Measurements from ENCODE around the gene ST6GALNAC1. TPM values are rescaled to one million over a fixed set of nuclear protein-coding genes. Genes with fewer than 3 reads are reported as not detected.

Gene ST6GALNAC1
- total and polyA plus RNA-seq, 8 donors: 28.0 to 257 (median 62.4) TPM

DNA sequence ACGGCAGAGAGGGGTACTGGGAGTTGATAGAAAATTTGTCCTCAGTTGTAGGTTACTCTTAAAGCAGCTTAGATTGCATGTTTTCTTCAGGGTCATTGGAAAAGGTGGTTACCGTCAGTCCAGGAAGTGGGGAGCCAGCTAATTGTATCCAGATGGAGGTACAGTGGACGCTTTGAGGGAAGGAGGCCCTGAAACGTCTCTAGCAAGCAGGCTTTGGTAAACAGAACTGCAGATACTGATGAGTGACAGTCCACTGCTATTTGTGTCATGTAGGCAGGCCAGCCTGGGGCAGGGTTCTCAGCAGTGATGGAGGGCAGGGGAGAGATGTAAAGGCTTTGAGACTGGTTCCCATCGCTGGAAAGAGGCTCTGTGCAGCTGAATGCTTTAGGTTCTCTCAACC, 30.2 kb upstream of the ST6GALNAC1 start:
- DNase-seq: no peak
- intact Hi-C loops (cut with DNase I; ENCODE audit: low total_unique reads): no loop called here
- Histone ChIP-seq H3K9me3 (no peaks in the 10 kb centered on the region), H3K27ac (peak overlapping the region in 2 of 5 donors; percentile 92 to 93), H3K4me1 (peaks cover 14 to 47% (median 35%) of the 10 kb centered on the region in 4 donors), H3K27me3 (no peaks in the 10 kb centered on the region), H3K36me3 (peaks cover 0 to 31% (median 13%) of the 10 kb centered on the region in 4 donors), H3K4me3 (no peak overlapping the region)
- WGBS, 5 donors: 71 to 80% (median 76%) methylated on average over 5 of the region's 5 CpGs
- TF ChIP-seq CTCF (IDR thresholded peaks at IDR 0.05) (no peak), EP300 (IDR thresholded peaks at IDR 0.05) (no peak), POLR2AphosphoS5 (IDR thresholded peaks at IDR 0.05) (no peak), POLR2A (IDR thresholded peaks at IDR 0.05) (no peak)

DNA sequence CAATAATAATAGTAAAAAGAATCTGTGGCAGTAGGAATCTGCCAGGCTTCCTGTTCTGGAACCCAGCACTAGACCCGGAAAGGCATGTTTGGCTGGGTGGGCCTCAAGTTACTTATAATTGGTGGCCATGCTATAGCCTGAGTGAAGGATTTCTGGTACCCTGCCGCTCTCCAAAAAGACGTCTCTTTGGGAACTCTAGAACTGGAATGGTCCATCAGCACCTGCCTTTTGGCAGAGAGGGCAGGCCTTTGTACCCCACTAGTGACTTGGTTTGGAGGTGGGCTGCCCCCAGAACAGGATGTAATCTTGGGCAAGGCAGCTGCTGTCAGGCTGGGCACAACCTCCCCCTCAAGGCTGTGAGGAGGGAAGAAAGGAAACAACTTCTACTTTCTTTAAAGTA, 29.3 kb upstream of the ST6GALNAC1 start:
- intact Hi-C loops (cut with DNase I; ENCODE audit: low total_unique reads): no loop called here
- H3K36me3 ChIP-seq: peaks cover 0 to 22% (median 9%) of the 10 kb centered on the region in 4 donors
- H3K9me3 ChIP-seq: no peaks in the 10 kb centered on the region
- no peaks in the 10 kb centered on the region for H3K27me3 ChIP-seq
- DNase-seq: no peak
- H3K27ac ChIP-seq: peak overlapping the region; percentile 57 to 93 (median 92)
- peak overlapping the region in 1 of 4 donors; percentile 63 for H3K4me3 ChIP-seq
- no peak for TF ChIP-seq EP300 (IDR thresholded peaks at IDR 0.05)
- no peak for TF ChIP-seq POLR2AphosphoS5 (IDR thresholded peaks at IDR 0.05)
- no peak for TF ChIP-seq CTCF (IDR thresholded peaks at IDR 0.05)
- no peak for TF ChIP-seq POLR2A (IDR thresholded peaks at IDR 0.05)
- WGBS, 5 donors: 79 to 92% (median 82%) methylated on average over 3 of the region's 3 CpGs
- peaks cover 14 to 46% (median 31%) of the 10 kb centered on the region in 4 donors for H3K4me1 ChIP-seq

DNA sequence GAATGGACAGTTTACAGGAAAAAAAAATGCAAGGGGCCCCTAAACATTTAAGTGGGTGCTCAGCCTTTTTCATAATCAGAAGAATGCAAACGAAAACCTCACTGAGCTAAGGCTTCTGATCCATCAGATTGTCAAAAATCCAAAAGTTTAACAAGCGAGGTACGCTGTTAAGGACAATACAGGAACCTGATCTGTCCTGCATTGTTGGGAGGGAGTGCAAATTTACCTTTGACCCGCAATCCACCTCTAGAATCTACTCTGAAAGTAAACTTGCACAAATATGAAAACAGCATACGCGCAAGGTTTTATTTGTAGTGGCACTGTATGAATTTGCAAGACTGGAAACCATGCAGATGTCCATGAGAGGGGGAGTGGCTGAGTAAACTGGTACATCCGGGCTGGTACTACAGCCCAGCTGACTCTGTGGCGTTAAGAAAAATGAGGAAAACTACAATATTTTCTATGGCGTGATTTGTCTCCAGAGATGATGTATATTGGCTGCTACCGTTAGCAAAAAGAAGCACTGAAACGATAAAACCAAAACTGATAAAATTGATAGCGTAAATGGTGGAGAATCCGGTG, 28.8 kb upstream of the ST6GALNAC1 start:
- no peaks in the 10 kb centered on the region for H3K27me3 ChIP-seq
- peak in 1 of 2 donors; percentile 72 for DNase-seq
- peaks cover 0 to 17% (median 5%) of the 10 kb centered on the region in 4 donors for H3K36me3 ChIP-seq
- TF ChIP-seq EP300 (IDR thresholded peaks at IDR 0.05) (no peak), POLR2AphosphoS5 (IDR thresholded peaks at IDR 0.05) (peak in 1 of 3 donors; percentile 26), POLR2A (IDR thresholded peaks at IDR 0.05) (no peak)
- H3K4me1 ChIP-seq: peaks cover 14 to 47% (median 30%) of the 10 kb centered on the region in 4 donors
- H3K27ac ChIP-seq: peak overlapping the region; percentile 91 to 95 (median 92)
- H3K9me3 ChIP-seq: no peaks in the 10 kb centered on the region
- H3K4me3 ChIP-seq: peak overlapping the region; percentile 57 to 63 (median 62)
- WGBS, 5 donors: 21 to 32% (median 25%) methylated on average over 13 of the region's 13 CpGs
- intact Hi-C loops (cut with DNase I; ENCODE audit: low total_unique reads): no loop called here

- Histone ChIP-seq H3K27me3 (no peaks in the 10 kb centered on the region), H3K4me1 (peaks cover 14 to 47% (median 30%) of the 10 kb centered on the region in 4 donors), H3K4me3 (peak overlapping the region; percentile 57 to 63 (median 62)), H3K27ac (peak overlapping the region; percentile 91 to 95 (median 92)), H3K9me3 (no peaks in the 10 kb centered on the region), H3K36me3 (peaks cover 0 to 12% (median 3%) of the 10 kb centered on the region in 4 donors)
- no peak for DNase-seq
- WGBS, 5 donors: 0 to 1% (median 1%) methylated on average over 19 of the region's 19 CpGs
- intact Hi-C loops (cut with DNase I; ENCODE audit: low total_unique reads): no loop called here
- TF ChIP-seq EP300 (IDR thresholded peaks at IDR 0.05): no peak
- peak in 1 of 7 experiments; percentile 25 for TF ChIP-seq CTCF (IDR thresholded peaks at IDR 0.05)
- peak in 1 of 3 donors; percentile 2 for TF ChIP-seq POLR2AphosphoS5 (IDR thresholded peaks at IDR 0.05)
- peak in 2 of 4 donors; percentile 38 to 63 for TF ChIP-seq POLR2A (IDR thresholded peaks at IDR 0.05)
These were observed 28.3 kb upstream of the ST6GALNAC1 start for GRCh38 chr17:76671912-76672262.
